Lower lobe of right lung (tissue), 2 donors: ENCODE data around the gene SYDE2. TPM values are rescaled to one million over a fixed set of nuclear protein-coding genes. Genes with fewer than 3 reads are reported as not detected.

Experiments
- ATAC-seq, 2 donors: fragments of 200-7000 bp; cut with Tn5 transposase; one replicate each; pipeline ENCODE4 v1.9.1; 2020 to 2022; ENCODE audit warnings: mild to moderate bottlenecking in 2 of 2, moderate library complexity in 2 of 2
- DNase-seq: peaks from one replicate; pipeline ENCODE4 v3.0.0-alpha.2; 2020
- H3K27ac ChIP-seq: fragments of 200-600 bp; one replicate; pipeline ENCODE4 v1.8.0; 2022
- H3K27me3 ChIP-seq: fragments of 200-600 bp; one replicate; pipeline ENCODE4 v1.8.0; 2022; ENCODE audit warnings: low read depth
- H3K36me3 ChIP-seq: fragments of 200-600 bp; one replicate; pipeline ENCODE4 v1.8.0; 2022; ENCODE audit warnings: mild to moderate bottlenecking
- H3K4me1 ChIP-seq: fragments of 200-600 bp; one replicate; pipeline ENCODE4 v1.8.0; 2022
- H3K4me3 ChIP-seq: fragments of 200-600 bp; one replicate; pipeline ENCODE4 v1.8.0; 2022; ENCODE audit warnings: mild to moderate bottlenecking
- H3K9me3 ChIP-seq: fragments of 200-600 bp; one replicate; pipeline ENCODE4 v1.8.0; 2022
- CTCF ChIP-seq: fragments of 200-600 bp; IDR thresholded peaks from one replicate; pipeline ENCODE4 v1.8.0; 2022; ENCODE audit warnings: antibody characterized with exemption, mild to moderate bottlenecking
- intact Hi-C: fragments of 100-400 bp; cut with DNase I; formaldehyde crosslinking; loops from one replicate; pipeline ENCODE4 v1.11.0; 2022
- total RNA-seq: library from RNA; stranded (reverse); fragmentation: NEBNext Ultra II Directional; extraction: Animal tissue kit (Norgen Biotek cat#: 25700); gene quantifications from one replicate; pipeline ENCODE4 v1.2.1, GENCODE V29; 2021
- donor health status: DM: no; HTN: yes; CAD: no; lungs with severe emphysema.

Gene SYDE2
- total RNA-seq, 1 donor from 2014 or later = 21.3 TPM

- Histone ChIP-seq H3K9me3 (no peaks in the 10 kb centered on the region), H3K4me3 (no peak overlapping the region), H3K27me3 (no peaks in the 10 kb centered on the region), H3K36me3 (no peaks in the 10 kb centered on the region), H3K4me1 (peaks cover 12% of the 10 kb centered on the region), H3K27ac (no peak overlapping the region)
- intact Hi-C loops = no loop called here
- DNase-seq (no peak), ATAC-seq (no peak)
- no peak for TF ChIP-seq CTCF
Measured at GRCh38 chr1:85229574-85230097, 28.8 kb upstream of the SYDE2 start.

GRCh38 chr1:85228972-85229371, 28.2 kb upstream of the SYDE2 start:
- DNase-seq (no peak), ATAC-seq (no peak)
- Histone ChIP-seq H3K4me1 (peaks cover 19% of the 10 kb centered on the region), H3K36me3 (no peaks in the 10 kb centered on the region), H3K4me3 (no peak overlapping the region), H3K27ac (no peak overlapping the region), H3K27me3 (no peaks in the 10 kb centered on the region), H3K9me3 (no peaks in the 10 kb centered on the region)
- TF ChIP-seq CTCF = no peak
- intact Hi-C loops = no loop called here

- H3K36me3 ChIP-seq = no peaks in the 10 kb centered on the region
- no peak overlapping the region for H3K4me3 ChIP-seq
- peak in 1 of 2 donors; percentile 48 for ATAC-seq
- intact Hi-C loops = no loop called here
- peaks cover 21% of the 10 kb centered on the region for H3K4me1 ChIP-seq
- peak overlapping the region; percentile 53 for H3K27ac ChIP-seq
- no peaks in the 10 kb centered on the region for H3K27me3 ChIP-seq
- no peak for TF ChIP-seq CTCF
- no peaks in the 10 kb centered on the region for H3K9me3 ChIP-seq
- DNase-seq = no peak
Measured at GRCh38 chr1:85225624-85226380, 25.0 kb upstream of the SYDE2 start.

GRCh38 chr1:85224734-85225623, 24.2 kb upstream of the SYDE2 start:
- peak; percentile 82 to 90 for ATAC-seq
- no peaks in the 10 kb centered on the region for H3K27me3 ChIP-seq
- no peaks in the 10 kb centered on the region for H3K9me3 ChIP-seq
- H3K36me3 ChIP-seq = no peaks in the 10 kb centered on the region
- DNase-seq = peak; percentile 61
- no peak for TF ChIP-seq CTCF
- peak overlapping the region; percentile 53 for H3K27ac ChIP-seq
- H3K4me1 ChIP-seq = peaks cover 21% of the 10 kb centered on the region
- intact Hi-C loops = no loop called here
- H3K4me3 ChIP-seq = no peak overlapping the region

GRCh38 chr1:85224295-85224694, 23.5 kb upstream of the SYDE2 start:
- no peak overlapping the region for H3K4me3 ChIP-seq
- peaks cover 21% of the 10 kb centered on the region for H3K4me1 ChIP-seq
- intact Hi-C loops = no loop called here
- no peaks in the 10 kb centered on the region for H3K36me3 ChIP-seq
- H3K27me3 ChIP-seq = no peaks in the 10 kb centered on the region
- no peaks in the 10 kb centered on the region for H3K9me3 ChIP-seq
- ATAC-seq (no peak), DNase-seq (no peak)
- no peak for TF ChIP-seq CTCF
- peak overlapping the region; percentile 53 for H3K27ac ChIP-seq
